ENCODE data around the gene CHST13. TPM values are rescaled to one million over a fixed set of nuclear protein-coding genes. Genes with fewer than 3 reads are reported as not detected.

The CHST13 gene, protein sequence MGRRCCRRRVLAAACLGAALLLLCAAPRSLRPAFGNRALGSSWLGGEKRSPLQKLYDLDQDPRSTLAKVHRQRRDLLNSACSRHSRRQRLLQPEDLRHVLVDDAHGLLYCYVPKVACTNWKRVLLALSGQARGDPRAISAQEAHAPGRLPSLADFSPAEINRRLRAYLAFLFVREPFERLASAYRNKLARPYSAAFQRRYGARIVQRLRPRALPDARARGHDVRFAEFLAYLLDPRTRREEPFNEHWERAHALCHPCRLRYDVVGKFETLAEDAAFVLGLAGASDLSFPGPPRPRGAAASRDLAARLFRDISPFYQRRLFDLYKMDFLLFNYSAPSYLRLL
- polyA plus RNA-seq, result under 1 TPM in 1 of 3 donors, not detected in 2; 0.67 TPM

DNA sequence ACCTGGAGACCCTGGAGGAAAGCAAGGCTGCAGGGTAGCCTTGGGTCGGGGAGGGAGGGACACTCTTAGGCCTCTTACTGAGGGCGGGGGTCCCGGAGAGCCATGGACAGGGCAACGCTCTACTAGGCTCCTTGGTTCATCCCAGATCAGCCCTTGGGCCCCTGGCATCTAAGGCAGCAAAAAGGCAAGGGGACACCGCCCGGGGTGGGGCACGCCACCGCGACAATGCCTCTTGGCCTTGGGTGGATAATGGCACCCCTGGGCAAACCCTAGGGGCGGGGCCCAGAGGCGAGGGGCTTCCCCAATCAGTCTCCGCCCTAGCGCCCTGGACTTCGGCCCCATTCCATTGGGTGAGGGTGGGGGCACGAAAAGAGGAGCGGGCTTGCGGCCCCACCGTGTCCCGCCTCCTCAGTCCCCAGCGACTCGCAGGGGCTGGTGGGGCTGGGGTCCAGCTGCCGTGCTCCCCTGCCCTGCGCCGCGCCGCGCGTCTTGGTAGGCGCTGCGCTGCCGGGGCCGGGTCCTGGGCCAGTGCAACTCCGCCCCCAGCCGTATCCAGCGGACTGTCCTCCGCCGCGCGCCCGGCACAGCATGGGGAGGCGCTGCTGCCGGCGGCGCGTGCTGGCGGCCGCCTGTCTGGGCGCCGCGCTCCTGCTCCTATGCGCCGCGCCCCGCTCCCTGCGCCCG is at the start of gene CHST13:
CHST13 (plus strand) TSS at position 411 of the 684 bp plus-strand sequence; CDS start at position 589, 178 bp downstream.
- no peaks in the 10 kb centered on the region for H3K9me3 Mint-ChIP-seq
- H3K36me3 Mint-ChIP-seq, result no peaks in the 10 kb centered on the region
- H3K27me3 Mint-ChIP-seq (ENCODE audit: low read depth in 3 of 3), result peaks cover 5 to 13% (median 11%) of the 10 kb centered on the region in 3 donors
- peak within 1 kb of the TSS in 1 of 5 donors; percentile 17 for H3K4me3 Mint-ChIP-seq
- H3K4me1 Mint-ChIP-seq, result peaks cover 0 to 2% of the 10 kb centered on the region in 2 donors
- DNase-seq, result no peak
- H3K27ac Mint-ChIP-seq, result no peak within 1 kb of the TSS

DNA sequence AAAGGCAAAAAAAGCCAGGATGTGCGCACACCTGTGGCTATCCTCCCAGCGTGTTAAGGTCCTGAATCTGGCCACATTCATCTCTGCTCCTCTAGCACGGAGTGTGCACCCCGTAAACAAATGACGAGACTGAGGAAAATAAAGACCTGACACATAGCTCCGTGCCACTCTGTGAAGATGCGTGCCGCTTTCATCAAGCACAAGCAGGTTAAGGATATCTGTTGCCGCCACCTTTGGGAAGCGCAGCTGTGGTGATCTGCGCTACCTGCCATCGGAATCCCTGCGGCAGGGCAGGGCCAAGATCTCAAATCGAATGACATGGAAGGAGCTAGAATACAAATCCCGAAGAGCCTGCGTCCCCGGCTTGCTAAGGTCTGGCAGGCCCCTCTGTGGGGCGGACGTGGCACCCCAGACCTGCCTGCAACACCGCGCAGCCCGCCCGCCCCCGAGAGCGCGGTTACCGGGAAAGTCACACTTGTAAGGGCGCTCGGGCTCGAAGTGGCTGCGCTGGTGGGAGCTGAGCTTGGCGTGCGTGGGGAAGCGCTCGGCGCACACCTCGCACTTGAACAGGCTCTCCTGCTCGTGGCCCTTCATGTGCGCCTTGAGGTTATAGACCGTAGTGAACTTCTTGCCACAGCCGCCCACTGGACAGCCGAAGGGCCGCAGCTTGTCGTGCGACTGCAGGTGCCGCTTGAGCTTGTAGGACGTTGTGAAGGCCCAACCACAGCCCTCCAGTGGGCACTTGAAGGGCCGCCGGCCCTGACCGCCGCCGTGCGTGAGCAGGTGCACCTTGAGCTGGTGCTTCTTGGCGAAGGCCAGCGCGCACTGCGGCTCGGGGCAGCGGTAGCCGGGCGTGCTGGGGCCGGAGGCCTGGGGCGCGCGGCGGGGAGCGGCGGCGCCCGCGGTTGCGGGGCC is 49.2 kb upstream of the CHST13 start:
- Mint-ChIP-seq H3K4me3 (peak overlapping the region; percentile 77 to 86 (median 84)), H3K4me1 (peaks cover 46 to 61% of the 10 kb centered on the region in 2 donors), H3K36me3 (peaks cover under 1 to 14% (median under 1%) of the 10 kb centered on the region in 3 donors), H3K27me3 (ENCODE audit: low read depth in 3 of 3) (peaks cover 0 to 5% (median 0%) of the 10 kb centered on the region in 3 donors), H3K9me3 (no peaks in the 10 kb centered on the region), H3K27ac (peak overlapping the region; percentile 25 to 85 (median 80))
- peak in 2 of 3 donors; percentile 31 to 55 for DNase-seq

DNA sequence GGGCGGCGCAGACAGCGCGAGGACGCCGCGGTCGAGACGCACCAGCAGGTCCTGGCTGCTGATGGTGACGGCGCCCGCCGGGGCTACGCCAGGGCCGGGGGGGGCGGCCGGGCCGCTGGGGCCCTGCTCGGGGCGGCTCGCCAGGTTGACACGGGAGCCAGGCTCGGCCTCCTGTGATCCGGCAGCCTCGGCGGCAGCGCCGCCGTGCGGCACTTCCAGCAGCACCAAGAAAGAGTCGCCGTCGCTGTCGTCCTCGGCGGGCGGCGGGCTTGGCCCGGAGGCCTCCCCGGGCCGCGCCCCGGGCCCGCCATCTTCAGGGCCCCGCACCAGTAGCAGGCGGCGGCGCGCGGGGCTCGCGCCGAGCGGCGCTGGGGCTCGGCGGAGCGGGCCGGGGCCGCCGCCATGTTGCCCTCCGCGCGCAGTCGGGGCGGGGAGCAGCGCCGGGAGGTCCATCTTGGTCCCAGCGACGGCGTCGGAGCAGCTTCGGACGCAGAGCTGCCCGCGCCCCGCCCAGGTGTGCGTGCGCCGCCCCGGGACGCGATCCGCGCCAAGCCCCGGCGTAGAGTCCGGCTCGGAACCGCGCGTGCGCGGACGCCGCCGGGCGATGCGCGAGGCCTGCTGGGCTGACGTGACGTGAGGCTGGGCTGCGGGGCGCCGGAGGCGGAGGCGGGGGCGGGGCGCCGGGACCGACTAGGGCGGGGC is 48.4 kb upstream of the CHST13 start, which contains the start of gene ZXDC:
ZXDC (minus strand) TSS at position 479 of the 702 bp plus-strand sequence; CDS start at position 453, 26 bp downstream.
- Mint-ChIP-seq H3K36me3 (peaks cover 0 to 11% (median 0%) of the 10 kb centered on the region in 3 donors), H3K4me3 (peak within 1 kb of the TSS; percentile 84 to 89 (median 86)), H3K27ac (peak within 1 kb of the TSS; percentile 75 to 92 (median 84)), H3K9me3 (no peaks in the 10 kb centered on the region), H3K4me1 (peaks cover 44 to 54% of the 10 kb centered on the region in 2 donors), H3K27me3 (ENCODE audit: low read depth in 3 of 3) (peaks cover 0 to 5% (median 0%) of the 10 kb centered on the region in 3 donors)
- DNase-seq, result peak; percentile 90 to 94 (median 94)

DNA sequence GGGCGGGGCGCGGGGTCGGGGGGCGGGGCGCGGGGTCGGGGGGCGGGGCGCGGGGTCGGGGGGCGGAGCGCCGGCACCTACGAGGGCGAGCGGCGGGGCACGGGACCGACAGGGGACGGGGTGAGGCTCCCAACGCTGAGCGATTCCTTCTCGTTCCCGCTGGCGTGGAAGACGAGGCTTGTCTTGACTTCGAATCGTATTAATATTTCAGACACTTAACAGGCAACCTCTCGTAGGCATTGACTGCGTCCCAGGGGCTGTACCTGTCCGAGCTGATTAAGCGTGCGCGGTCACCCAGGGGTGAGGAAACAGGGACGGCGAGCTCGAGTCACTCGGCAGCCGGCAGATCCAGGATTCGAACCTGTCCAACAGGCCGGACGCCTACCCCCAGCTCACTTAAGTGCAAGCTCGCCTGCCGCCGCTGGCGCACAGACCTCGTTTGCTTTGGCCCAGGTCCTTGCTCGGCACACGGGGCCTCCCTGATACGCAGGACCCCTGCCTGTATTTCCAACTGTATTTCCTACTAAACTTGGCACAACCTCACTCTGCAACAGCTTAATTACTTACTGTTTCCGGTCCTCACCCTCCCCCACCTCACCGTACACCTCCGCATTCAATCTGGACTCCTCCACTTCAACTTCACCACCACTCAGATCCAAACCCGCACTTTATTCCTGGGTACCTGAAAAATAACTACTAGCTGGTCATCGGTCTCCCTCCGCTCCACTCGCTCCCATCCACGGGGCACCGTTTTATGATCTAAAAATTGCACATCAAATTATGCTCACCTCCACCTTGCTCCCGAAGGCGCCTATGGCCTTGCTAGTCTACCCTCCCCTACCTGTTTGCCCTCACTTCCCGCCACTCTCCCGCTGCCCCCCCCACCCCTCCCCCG is 47.5 kb upstream of the CHST13 start:
- Mint-ChIP-seq H3K36me3 (peaks cover 0 to 5% (median 0%) of the 10 kb centered on the region in 3 donors), H3K4me1 (peaks cover 37 to 46% of the 10 kb centered on the region in 2 donors), H3K27ac (peak overlapping the region; percentile 69 to 92 (median 84)), H3K9me3 (no peaks in the 10 kb centered on the region), H3K27me3 (ENCODE audit: low read depth in 3 of 3) (peaks cover 0 to 5% (median 0%) of the 10 kb centered on the region in 3 donors), H3K4me3 (peak overlapping the region; percentile 84 to 89 (median 86))
- DNase-seq, result no peak

DNA sequence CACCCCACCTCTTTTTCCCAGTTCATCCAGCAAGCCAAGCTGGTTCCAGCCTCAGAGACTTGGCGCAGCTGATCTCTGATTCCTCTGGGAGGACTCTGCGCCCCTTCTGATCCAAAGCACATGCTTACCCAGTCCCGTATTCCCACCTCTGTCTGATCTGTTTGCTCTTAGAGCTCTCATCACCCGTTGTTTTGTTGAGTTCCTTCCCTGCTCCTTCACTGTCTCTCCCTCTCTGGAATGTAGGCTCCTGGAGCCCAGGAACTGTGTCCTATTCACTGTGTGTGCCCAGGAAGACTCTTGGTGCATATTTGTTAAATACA is 46.9 kb upstream of the CHST13 start:
- Mint-ChIP-seq H3K9me3 (no peaks in the 10 kb centered on the region), H3K27ac (peak overlapping the region; percentile 20 to 86 (median 72)), H3K27me3 (ENCODE audit: low read depth in 3 of 3) (peaks cover 0 to 5% (median 0%) of the 10 kb centered on the region in 3 donors), H3K4me1 (peaks cover 34 to 40% of the 10 kb centered on the region in 2 donors), H3K4me3 (peak overlapping the region; percentile 63 to 89 (median 79)), H3K36me3 (peaks cover 0 to 3% (median 0%) of the 10 kb centered on the region in 3 donors)
- DNase-seq, result no peak

DNA sequence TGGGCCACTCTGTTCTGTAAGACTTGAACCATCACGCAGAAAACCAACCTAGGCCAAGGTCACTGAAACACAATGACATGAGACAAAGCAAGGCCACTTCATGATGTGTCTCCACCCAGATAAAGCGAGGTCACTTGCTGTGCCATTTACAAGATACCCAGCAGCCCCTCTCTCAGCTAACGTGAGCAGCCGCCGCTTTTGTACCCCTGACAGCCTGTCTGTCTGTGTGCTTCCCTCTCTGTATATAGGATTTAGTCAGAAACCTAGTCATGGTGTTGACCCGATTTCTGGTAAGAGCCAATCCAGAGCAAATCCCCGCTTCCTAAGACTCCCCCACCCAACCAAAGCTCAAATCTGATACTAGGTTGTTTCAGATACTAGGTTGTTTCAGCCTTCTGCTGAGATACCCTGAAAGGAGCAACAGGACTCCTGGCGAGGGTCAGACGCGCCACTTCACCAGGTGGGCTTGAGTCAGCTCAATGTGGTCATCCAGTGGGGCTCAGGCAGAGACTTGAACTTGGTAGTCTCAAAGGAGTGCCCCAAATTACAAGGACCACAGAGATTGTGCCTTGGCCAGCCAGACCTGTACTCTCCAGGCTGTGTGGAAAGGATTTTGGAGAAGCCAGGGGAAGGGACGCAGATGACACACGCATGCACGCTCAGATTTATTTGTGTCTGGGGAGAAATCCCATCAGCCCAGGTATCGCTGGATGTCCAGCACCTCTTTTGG is 45.2 kb upstream of the CHST13 start:
- no peak for DNase-seq
- H3K27me3 Mint-ChIP-seq (ENCODE audit: low read depth in 3 of 3), result peaks cover 0 to 5% (median 0%) of the 10 kb centered on the region in 3 donors
- peaks cover 17 to 22% of the 10 kb centered on the region in 2 donors for H3K4me1 Mint-ChIP-seq
- no peak overlapping the region for H3K4me3 Mint-ChIP-seq
- no peaks in the 10 kb centered on the region for H3K36me3 Mint-ChIP-seq
- H3K9me3 Mint-ChIP-seq, result no peaks in the 10 kb centered on the region
- no peak overlapping the region for H3K27ac Mint-ChIP-seq

DNA sequence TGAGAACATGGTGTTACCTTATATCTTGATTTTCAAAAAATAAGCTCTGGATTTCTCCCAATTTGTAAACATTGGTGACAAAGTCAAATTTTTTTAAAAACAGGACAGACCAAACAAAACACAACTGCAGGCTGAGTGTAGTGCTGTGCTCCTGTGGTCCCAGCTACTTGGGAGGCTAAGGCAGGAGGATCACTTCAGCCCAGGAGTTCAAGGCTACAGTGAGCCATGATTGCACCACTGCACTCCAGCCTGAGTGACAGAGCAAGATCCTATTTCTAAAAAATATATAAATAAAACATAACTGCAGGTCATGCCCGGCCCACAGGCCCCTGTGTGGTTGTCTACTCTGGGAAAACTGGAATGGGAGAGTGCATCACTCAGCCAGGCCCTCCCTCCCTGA is 44.3 kb upstream of the CHST13 start:
- no peaks in the 10 kb centered on the region for H3K9me3 Mint-ChIP-seq
- DNase-seq, result no peak
- H3K4me3 Mint-ChIP-seq, result no peak overlapping the region
- H3K36me3 Mint-ChIP-seq, result no peaks in the 10 kb centered on the region
- peaks cover 0 to 5% (median 2%) of the 10 kb centered on the region in 3 donors for H3K27me3 Mint-ChIP-seq (ENCODE audit: low read depth in 3 of 3)
- peaks cover 10 to 13% of the 10 kb centered on the region in 2 donors for H3K4me1 Mint-ChIP-seq
- H3K27ac Mint-ChIP-seq, result no peak overlapping the region

DNA sequence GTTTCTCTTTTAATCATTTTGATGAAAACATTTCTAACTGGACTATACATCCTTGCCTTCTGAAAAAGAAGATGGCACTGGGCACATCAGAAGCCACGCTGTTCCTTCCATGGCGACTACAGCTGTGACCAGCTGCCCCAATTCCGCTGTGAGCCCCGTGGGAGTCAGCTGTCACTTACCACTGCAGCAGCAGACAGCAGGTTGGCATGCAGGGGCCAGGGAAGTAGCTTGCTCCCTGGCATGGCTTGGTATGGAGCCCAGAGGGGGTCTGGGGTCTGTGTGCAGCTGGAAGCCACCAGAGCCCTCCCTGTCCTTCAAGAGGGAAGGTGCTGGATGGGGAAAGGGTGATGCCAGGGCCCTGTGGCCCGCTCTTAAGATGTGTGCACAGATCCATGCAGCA is 43.7 kb upstream of the CHST13 start:
- no peaks in the 10 kb centered on the region for H3K36me3 Mint-ChIP-seq
- peaks cover 0 to 5% (median 2%) of the 10 kb centered on the region in 3 donors for H3K27me3 Mint-ChIP-seq (ENCODE audit: low read depth in 3 of 3)
- H3K4me3 Mint-ChIP-seq, result no peak overlapping the region
- DNase-seq, result no peak
- H3K27ac Mint-ChIP-seq, result no peak overlapping the region
- peaks cover 7 to 12% of the 10 kb centered on the region in 2 donors for H3K4me1 Mint-ChIP-seq
- H3K9me3 Mint-ChIP-seq, result no peaks in the 10 kb centered on the region

DNA sequence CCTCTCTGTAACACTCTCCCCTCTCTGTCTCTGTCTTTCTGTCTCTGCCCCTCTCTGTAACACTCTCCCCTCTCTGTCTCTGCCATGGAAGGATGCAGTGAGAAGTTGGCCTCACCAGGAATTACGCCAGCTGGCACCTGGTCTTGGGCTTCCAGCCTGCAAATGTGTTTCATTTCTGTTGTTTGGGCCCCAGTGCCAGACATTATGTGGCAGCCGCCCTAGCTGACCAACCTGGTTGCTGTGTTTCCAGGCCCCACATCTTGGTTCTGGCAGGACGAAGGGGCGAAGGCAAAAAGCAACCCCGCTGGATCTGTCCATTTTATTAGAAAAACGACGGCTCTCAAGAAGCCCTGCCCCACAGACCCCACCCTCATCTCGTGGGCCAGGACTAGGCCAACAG is 43.1 kb upstream of the CHST13 start:
- Mint-ChIP-seq H3K9me3 (no peaks in the 10 kb centered on the region), H3K27ac (no peak overlapping the region), H3K4me1 (peaks cover 7 to 12% of the 10 kb centered on the region in 2 donors), H3K4me3 (no peak overlapping the region), H3K27me3 (ENCODE audit: low read depth in 3 of 3) (peaks cover 0 to 5% (median 2%) of the 10 kb centered on the region in 3 donors), H3K36me3 (no peaks in the 10 kb centered on the region)
- DNase-seq, result no peak

DNA sequence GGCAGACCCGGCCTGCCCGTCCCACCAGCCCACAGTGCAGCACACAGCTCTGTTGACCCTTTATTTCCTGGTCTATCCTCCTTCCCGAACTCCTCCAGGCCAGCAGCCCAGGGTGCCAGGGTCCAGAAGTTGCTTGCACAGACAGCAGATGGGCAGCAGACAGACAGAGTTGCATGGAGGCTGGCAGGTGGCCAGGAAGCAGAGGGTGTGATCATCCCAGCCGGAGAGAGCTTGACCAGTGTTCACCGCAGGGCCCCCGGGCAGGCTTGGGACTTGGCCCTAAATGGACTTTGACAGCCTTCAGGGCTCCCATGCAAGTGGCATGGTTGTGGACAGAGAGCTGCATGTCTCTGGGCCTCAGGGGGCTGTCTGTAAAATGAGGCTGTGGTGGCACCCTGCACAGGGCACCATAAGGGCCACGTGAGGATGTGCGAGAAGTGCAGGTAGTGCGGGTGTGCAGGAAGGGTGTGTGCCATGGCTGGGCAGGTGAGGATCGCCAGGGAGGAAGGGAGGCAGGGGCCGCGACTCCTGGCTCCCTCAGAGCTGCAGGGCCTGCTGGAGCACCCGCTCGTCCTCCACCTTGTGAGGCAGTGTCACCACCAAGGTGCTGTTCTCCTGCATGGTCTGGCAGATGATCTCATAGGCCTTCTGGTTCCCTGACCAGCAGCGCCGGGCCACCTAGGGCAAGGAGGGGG is 42.0 kb upstream of the CHST13 start:
- H3K9me3 Mint-ChIP-seq, result no peaks in the 10 kb centered on the region
- H3K4me1 Mint-ChIP-seq, result peaks cover 9 to 14% of the 10 kb centered on the region in 2 donors
- peaks cover 0 to 4% (median 2%) of the 10 kb centered on the region in 3 donors for H3K27me3 Mint-ChIP-seq (ENCODE audit: low read depth in 3 of 3)
- H3K4me3 Mint-ChIP-seq, result no peak overlapping the region
- H3K27ac Mint-ChIP-seq, result no peak overlapping the region
- no peaks in the 10 kb centered on the region for H3K36me3 Mint-ChIP-seq
- no peak for DNase-seq

Data from immature natural killer cell (primary cell).